ENCODE results near the gene SHC3.

SHC3 gene

DNA sequence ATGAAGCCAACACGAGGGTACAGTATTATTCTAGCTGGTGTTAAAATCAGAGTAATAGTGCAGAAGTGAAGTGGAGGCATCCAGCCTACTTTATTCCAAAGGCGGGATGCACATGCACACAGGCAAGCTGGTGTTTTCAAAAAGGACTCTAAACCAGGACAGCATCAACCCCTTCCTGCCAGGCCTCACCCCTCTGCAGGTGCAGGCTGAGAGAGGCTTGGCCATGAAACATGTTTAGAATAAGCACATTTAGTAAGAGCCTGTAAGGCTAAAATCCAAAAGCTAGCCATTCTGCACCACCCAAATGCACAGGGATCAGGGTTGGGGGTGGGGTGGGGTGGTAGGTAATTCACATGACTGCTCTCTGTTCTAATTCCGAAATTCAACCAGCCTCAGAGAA is 71.2 kb downstream of the SHC3 start:
- no peak for DNase-seq (ENCODE audit: low read depth)

DNA sequence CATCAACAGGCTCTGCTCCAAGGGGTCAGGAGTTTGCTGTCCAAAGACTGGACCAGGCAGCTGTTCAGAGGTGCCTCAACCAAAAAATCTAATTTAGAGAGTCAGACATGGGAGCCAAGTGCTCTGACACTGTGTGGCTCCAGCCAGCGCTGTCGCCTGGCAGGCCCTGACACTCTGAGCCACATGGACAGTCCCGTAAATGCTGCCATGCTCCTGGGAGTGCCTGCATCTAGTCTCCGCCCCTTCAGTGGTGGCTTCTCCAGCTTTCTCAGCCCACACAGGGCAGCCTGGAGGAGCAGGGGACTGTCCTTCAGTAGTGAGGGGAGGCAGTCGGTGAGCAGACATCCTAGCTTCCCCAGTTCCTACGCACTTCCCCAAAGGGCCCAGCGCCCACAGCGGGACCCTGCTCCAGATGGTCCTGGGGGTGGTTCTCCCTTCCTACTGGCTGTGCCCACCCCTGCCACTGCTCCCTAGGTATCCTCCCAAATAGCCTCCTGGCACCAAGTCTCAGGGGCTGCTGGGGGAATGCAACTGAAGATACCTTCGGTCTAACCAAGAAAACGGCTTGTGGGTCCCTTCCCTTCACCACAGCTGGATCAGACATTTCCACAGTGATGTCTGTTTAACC is 72.3 kb downstream of the SHC3 start:
- no peak for DNase-seq (ENCODE audit: low read depth)

DNA sequence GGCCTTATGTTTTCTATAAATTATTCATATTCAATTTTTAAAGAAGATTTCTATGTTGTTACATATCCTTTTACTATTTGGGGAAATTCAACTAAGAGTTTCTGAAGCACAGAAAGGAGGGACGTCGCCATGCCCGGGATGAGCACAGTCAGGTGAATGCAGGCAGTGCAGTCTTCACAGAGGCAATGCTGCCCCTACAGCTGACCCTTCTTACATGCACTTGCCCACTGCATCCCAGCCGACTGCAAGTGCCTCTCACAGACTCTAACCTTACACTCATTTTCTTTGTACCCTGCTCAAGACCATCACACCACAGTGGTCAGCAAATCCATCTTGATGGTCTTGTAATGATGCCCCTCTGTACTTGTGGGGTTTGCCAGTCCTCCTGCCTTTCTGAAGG is 73.8 kb downstream of the SHC3 start:
- no peak for DNase-seq (ENCODE audit: low read depth)

DNA sequence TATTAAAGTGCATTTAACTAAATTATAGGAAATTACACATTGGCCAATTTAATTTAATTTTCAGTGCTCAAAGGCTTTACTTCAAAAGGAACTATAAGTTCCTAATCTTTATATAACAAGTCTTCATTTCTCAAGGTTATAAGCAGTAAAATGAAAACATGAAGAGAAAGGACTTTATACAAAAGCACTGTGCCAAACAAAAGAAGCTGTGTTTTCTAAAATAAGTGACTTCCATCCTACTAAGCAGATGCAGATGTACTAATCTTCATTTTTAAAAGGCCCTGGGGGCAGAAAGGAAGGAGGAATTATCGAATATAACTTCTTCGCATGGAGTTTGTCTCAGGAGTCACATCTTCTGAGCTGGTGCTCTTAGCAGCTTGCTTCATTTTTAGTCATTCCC is 81.4 kb downstream of the SHC3 start:
- DNase-seq (ENCODE audit: low read depth): no peak

DNA sequence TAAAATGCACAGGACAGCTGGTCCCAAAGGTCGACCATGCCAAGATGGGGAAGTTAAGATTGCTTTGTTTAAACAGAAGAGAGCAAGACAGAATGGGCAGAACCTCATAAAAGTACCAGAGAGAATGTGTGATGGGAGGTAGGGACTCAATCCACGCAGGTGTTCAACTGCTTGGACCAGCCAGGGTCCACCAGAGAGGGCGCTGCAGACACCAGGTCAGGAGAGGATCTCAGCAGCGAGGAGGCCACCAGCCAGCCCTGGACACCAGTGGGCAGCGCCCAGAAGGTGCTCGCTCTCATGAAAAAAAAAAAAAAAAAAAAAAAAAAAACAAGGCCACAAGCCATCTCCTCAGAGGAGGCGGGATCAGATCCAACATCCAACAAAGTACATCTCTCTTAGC is 81.8 kb downstream of the SHC3 start:
- DNase-seq (ENCODE audit: low read depth): no peak

DNA sequence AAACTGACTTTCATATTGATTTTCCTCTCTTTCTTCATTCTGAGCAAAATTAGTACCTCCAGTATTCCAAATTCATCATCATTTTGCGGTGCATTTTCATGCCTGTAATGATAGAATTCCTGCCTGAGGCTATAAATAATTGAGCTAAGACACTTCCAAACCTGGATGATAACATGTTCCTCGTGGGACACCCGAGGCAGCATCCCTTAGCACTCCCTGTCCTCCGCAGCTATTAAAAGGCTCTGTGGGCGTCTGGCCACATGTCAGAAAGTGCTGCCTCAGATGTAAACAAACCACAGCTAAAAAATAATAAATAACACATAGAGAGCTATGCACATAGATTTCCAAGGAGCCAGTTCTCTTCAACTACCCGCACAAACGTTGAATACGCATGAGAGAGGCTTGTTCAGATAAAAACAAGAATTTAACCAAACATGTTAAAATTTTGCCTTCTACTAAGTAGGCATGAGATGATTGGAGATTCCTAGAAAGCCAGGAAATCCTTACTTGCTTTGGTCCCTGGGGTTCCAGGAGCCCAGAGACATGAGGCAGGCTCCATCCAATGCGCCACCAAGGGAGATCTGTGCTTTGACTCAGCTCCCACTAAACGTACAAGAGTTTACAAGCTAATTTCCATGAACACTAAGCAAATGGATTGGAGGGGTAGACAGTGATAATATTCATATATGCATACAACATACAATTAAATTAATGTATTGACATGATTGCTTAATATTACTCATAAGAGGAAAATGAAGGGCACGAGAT is 82.7 kb downstream of the SHC3 start:
- DNase-seq (ENCODE audit: low read depth): no peak

DNA sequence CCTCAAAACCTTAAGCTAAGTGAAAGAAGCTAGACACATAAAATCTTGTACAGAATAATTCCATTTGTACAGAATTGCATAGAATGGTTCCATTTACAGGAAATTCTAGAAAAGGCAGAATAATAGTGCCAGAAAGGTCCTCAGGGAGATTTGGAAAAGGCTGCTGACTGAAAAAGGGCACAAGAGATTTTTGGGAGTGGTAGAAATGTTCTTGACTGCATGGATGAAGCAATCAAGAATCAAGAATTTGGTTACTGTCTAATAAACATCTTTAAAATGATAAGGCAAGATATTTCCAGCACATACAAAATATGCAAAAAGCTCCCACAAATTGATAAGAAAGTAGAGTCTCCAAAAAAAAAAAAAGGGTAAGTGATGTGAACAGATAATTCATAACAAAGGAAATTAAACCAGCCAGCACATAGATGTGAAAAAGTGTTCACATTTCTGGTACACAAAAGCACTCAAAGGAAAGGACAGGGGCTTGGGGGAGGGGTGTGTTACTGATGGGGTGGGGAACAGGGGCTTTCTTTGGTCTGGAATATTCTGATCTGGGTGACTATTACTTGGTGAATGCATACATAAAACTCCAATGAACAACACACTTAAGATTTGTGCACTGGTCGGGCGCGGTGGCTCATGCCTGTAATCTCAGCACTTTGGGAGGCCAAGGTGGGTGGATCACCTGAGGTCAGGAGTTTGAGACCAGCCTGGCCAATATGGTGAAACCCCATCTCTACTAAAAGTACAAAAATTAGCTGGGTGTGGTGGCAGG is 85.2 kb downstream of the SHC3 start:
- no peak for DNase-seq (ENCODE audit: low read depth)

DNA sequence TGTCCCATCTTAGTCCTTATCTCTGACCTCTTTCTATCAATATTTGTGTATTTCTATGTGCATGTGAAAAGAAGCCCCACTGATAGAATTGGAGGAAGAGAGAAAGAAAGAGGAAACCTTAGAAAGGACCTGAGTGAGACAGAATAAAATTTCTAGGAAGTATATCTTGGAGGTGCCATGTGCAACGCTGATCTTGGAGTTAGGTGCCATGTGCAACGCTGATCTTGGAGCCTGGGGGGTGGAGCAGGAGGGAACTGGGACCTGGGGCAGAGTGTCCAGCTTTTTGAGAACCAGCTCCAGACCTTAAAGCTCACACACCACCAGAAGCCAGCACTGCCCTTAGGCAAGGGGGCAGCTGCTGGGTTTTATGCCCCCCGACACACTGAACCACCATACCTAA is 89.4 kb downstream of the SHC3 start:
- no peak for DNase-seq (ENCODE audit: low read depth)

DNA sequence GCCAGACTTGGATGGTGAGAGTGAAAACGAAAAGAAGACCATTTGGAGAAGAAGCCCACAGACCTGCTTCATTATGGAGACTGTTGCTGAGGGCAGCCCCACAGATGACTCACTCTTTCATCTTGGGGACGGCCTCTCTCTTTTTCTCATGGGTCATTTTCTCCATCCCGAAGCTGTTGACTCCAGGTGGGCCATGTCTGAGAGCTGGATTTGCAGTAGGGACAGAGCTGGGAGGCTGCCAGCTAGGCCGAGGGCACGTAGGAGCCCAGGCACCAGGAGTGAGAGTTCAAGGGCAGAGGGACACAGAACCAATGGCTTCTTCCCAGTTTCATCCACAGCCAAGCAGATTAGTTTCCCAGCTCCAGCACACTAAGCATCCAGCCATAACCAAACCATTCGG is 95.0 kb downstream of the SHC3 start:
- DNase-seq (ENCODE audit: low read depth): no peak

DNA sequence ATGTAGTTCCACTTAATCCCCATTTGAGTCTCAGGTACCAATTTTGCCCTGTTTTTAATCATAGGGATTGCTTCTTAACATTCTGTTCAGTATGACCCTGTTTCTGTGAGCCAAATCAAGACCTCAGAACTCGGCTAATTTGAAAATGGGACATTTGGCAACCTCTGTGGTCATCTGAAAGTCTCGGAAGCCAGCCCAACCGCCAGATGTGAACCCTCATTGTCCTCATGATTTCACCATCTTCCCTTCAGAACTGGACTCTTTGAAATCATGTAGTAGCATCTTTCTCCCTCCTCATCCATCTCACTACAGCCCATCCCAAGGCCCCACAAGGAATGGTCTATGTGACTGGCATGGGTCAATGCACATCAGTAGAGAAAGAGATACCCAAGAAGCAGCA is 98.4 kb downstream of the SHC3 start:
- DNase-seq (ENCODE audit: low read depth): no peak

DNA sequence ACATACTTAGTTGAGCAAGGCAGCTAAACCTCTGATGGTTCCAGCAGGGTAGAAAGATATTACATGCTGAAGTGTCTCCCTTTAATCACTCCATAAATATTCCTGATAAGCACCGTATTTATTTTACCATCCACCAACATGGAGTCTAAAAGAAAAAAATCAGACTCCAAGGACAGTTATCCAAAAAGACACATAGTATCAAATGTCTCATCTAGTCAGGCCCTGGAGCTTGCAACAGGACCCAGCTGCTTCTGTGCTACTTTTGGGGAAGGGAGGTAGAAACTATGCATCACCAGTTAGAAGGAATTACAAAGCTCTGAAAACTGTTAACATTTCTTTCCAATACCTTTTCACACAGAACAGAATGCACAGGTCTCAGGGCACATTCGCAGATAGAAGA is 99.2 kb downstream of the SHC3 start:
- DNase-seq (ENCODE audit: low read depth): no peak

DNA sequence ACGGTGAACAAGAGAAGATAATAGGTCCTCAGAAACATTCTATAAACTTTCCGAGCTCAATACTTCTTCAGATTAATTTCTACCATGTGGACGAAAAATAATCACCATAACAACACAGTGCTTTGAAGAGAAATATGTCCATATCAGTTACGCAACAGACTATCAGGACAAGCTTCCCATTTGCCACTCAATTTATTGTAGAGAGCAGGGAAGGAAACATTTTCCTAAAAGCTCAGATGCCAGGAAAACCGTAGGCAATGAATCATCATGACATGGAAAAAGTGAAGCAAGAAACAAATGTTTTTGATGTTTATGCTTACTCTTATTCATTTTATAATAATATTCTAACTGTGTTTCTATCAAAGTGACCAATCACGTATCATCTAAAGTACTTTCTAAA is 99.8 kb downstream of the SHC3 start:
- DNase-seq (ENCODE audit: low read depth): no peak

DNA sequence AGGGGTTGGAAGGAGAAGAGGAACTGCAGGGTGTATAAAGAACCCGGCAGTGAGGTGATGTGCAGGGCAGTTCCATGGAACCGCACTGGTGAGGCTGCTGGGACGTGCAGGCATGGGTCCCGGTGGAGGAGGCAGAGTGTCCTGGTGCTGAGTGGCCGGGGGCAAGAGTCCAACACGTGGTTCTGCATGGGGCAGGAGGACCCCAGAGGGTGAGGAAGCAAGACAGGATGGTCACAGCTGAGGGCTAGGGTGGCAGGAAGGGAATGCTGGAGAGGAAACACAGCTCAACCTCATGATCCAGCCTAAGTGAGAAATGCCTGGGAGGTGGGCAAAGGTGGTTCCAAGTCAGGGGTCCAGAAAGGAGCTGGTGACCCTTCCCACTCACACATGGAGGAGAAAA is 100.2 kb downstream of the SHC3 start:
- no peak for DNase-seq (ENCODE audit: low read depth)

DNA sequence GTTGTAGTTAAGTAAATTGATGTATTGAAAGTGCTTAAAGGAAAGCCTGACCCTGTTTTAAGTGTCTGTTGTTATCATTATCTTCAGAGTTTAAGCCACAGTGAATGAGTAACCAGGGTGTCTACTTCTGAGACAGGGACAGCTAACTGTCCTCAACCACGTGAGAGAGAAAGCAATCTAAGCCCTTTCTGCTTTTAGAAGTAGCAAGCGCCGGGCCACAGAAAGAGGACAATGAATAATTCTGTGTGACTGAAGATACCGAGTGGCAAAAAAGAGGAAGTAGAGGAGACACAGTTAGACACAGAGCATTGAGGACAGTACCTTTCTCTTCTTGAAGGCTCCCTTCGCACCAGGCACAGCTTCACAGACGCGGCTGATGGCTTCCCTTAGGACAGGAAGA is 101.1 kb downstream of the SHC3 start:
- DNase-seq (ENCODE audit: low read depth): no peak

DNA sequence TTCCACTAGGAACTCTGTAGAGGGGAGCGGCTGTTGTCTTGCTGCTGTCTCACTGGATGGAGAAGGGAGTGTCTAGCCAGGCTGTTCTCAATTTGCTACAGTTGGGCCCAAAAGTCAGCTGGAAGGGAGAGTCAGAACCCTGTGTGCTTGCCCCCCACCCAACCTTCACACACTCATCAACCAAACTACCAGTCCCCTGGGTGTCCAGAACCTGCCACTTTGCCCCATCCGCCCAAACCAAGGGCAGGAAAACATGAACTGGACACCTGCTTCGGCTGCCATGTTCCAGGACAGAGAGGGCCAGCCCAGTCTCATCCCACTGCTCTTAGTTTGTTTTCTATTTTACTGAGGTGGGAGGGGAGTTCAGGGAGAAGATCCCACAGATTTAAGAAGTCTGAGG is 105.2 kb downstream of the SHC3 start:
- DNase-seq (ENCODE audit: low read depth): no peak

DNA sequence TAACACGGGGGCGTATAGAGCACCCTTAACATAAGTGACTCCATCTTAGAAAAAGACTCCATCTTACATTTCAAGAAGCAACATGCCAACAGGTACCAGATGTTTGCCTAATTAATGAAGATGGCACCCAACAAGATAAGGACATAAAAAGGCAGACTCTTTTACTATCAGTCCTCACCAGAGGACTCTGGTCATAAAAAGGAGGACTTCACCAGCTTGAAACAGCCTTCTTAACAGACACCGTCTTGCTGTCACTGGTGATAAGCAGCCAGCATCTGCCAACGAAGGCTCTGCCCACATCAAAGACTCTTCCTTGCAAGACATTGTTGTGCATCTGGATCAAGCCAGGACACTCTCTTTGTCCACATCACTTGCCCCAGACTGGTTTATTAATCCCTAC is 107.0 kb downstream of the SHC3 start:
- no peak for DNase-seq (ENCODE audit: low read depth)

DNA sequence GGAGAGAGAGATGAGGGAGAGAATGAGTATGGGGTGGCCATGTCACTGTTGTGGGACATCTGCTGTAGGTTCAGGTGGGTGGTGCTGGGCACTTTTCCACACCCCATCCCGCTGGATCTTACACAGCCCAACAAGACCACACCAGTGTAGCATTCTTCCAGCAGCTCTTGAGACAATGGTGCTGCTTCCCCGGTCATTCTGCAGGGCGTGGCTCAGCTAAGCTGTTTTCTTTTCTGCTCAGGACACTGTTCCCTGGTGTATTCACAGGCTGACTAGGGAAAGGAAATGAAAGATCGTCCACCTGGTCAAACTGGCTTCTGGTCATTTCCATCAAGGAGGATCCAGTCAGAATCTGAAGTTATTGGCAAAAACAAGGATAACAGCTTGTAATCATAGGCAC is 111.8 kb downstream of the SHC3 start:
- no peak for DNase-seq (ENCODE audit: low read depth)

DNA sequence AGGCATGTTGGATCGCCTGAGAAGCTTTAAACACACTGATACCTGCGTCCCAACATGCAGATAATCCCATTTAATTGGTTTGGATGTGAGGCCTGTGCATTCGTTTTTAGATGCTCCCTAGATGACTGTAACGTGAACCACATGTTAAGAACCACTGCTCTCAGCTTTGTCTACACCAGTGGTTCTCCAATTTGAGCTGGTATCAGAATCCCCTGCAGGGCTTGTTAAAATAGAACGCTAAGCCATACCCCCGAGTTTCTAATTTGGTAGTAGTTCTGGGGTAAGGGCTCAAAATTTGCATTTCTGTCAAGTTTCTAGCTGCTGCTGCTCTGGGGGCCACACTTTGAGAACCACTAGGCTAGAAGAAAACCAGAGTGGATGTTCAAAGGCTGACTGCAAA is 112.7 kb downstream of the SHC3 start:
- DNase-seq (ENCODE audit: low read depth): no peak

DNA sequence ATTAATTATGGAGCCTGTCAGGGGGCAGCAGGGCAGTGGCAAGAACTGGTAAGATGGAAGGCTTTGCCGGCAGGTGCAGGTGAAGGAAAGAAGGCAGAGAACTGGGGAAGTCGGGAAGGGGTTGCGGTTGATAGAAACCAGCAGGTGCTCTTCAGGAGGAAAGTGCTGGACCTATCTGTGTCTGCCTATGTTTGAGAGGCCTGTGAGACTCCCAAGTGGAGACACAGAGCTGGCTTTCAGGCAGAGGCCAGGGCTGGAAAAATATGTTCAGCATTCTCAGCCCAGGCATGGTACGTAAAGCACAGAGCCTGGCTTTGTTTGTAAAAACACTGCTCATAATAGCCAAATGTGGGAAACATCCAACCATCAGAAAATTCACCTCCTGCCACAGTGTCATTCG is 117.8 kb downstream of the SHC3 start:
- no peak for DNase-seq (ENCODE audit: low read depth)

DNA sequence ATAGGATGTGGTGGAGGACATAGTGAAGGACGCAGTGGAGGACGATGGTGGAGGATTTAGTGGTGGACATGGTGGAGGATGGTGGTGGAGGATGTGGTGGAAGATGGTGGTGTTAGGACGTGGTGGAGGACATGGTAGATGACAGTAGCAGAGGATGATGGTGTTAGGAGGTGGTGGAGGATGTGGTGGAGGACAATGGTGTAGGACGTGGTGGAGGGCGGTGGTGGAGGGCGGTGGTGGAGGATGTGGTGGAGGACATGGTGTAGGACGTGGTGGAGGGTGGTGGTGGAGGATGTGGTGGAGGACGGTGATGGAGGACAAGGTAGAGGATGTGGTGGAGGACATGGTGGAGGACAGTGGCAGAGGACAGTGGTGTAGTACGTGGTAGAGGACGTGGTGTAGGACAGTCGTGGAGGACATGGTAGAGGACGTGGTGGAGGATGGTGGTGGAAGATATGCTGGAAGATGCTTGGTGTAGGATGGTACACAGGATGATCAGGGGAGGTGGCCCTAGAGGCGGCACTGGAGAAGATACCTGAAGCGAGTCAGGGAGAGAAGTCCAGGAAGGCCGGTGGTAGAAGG is 118.6 kb downstream of the SHC3 start:
- DNase-seq (ENCODE audit: low read depth): no peak

DNA sequence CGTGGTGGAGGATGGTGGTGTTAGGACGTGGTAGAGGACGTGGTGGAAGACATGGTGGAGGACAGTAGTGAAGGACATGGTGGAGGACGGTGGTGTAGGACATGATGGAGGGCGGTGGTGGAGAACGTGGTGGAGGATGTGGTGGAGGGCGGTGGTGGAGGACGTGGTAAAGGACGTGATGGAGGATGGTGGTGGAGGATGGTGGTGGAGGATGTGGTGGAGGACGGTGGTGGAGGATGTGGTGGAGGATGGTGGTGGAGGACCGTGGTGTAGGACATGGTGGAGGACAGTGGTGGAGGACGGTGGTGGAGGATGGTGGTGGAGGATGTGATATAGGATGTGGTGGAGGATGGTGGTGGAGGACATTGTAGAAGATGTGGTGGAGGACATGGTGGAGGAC is 119.7 kb downstream of the SHC3 start:
- no peak for DNase-seq (ENCODE audit: low read depth)

DNA sequence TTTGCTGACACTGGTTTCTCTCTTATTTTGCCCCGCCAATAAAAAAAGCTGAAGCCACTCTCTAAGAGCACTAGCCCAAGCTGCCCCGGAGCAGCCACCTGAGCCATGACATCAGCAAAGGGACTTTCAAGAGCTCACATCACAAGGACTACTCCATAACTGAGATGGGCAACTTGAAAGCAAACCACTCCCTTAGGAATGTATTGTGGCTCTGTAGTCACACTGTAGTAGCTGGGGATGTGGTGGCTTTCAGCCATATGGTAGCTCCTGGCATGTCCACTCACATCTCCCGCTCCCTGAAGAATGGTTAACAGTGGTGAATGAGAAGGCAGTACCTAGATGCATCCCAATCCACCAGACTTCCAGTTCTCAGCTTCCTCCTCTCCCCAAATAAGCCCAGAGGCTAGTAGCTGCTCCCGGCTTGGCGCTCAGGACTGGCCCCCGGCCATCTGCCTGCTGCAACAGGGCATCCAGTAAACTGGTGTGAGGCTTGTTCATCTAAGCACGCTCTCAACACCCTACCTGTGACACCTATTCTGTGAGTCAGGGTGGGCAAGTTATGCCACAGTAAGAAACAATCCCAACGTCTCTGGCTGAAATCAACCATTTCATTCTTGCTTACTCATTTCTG is 123.6 kb downstream of the SHC3 start:
- no peak for DNase-seq (ENCODE audit: low read depth)

DNA sequence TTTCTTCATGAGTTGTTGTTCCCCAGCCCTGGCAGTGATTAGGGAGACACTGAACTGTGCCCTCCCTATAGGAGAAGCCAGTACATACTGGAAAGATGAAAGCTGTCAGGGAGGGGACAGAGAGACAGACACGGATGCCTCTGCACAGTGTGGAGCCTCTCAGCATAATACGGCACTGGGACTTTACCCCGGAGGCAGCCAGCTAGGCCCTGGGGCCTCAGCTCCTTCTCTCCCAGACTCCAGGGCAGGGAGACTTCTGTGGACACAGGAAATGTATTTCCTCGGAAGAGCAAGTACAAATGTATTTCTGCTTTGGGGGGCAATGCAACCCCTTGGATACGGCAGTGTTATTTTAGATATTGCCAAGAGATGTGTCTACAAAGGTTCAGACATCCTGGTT is 125.3 kb downstream of the SHC3 start:
- no peak for DNase-seq (ENCODE audit: low read depth)
